ENCODE data around the gene SLC13A1. TPM values are rescaled to one million over a fixed set of nuclear protein-coding genes. Genes with fewer than 3 reads are reported as not detected.
"Not testable (repeated sequence)": the region's sequence is repeated elsewhere in the genome, so short reads cannot be mapped to it uniquely, and the experiment has no call there.

SLC13A1 gene
- total RNA-seq, 1 donor from 2014 or later = 0.13 TPM

DNA sequence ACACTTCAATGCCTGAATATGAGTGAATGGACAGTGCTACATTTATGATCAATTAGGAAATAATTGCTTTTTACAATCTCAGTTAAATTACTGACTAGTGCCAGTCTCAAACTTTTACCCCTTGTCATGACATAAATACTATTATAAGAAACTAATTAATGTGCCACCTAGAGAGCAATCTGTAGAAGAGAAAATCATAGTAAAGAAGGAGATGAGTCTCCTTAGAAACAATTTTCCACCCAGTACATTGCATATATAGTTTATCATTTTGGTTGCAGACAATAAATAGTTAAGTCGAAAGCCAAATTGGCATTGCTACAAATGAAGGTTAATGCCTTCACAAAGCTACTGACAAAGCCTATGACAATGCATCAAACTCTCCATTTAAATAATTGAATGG lies 68.6 kb downstream of the SLC13A1 start:
- ATAC-seq (no peak), DNase-seq (ENCODE audit: low spot score) (no peak)

DNA sequence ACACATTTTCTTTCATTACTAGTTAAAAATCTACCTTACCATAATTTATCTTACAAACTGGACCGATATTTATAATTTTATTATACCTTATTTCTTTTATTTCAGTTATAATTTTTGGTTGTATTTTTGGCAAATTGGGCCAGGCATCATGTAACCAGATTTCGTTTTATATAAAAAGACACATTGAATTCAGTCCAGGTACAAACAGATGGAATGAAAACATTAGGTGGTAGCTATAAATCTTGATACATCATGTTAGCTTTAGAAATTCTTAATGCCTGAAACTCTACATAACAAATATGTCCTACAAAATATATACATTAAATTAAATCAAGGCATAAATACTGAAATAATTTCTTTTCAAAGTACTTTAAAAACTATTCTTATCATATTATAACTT lies 73.1 kb downstream of the SLC13A1 start:
- ATAC-seq = no peak

DNA sequence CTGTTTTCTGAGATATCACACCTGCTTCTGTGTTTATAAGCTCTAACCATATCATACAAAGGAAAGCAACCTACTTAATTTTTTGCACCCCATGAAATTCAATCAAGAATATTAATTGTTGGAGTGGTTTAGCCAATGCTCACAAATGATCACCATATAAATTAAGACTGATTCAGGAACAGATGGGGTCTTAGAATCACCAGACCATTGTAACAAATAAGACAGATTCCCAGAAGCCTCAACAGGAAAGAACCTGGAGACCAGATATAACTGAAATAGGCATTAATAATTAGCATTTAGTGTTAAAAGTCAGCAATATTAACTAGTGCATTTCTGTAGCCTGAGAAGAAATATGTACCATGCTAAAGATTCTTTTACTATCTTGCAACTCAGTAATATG lies 73.6 kb downstream of the SLC13A1 start:
- DNase-seq (ENCODE audit: low spot score) (no peak), ATAC-seq (no peak)

More for the DNA sequence above, 73.1 kb downstream of the SLC13A1 start:
- no peak for DNase-seq (ENCODE audit: low spot score)

DNA sequence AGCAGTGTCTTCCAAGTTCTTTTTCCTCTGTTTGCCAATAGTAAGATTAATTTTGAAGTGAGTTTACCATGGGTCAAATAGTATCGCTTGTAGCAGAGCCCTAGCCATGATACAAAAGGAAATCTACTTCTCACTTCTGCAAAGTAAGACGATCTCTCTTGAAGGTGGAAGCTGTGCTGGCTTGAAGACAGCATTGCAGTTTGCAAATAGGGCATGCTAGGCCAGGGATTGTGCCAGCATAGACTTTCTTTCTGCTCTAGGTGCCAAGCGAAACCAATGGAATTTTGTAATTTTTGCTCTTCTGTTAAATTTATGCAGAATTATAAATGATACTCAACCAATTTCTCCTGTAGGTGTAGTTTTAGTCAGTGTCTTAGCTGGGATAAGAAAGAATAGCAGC lies 74.5 kb downstream of the SLC13A1 start:
- ATAC-seq = no peak

DNA sequence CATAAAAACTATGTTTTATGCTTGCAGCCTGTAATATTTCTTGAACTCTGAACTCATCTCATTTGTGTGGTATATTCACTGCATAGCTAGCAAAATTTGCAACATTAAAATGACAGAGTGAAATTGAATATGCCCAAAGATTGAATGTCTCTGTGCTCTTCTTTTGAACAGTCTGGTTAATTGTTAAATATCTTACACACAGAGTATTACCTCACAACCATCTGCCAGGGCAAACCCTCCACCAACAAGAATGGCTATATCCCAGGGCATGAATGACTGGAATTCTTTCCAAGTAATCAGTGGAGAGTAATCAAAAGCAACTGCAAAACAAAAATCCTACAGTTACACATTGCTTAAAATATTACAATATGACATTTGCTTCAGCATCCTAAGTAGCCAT lies 76.9 kb downstream of the SLC13A1 start:
- no peak for ATAC-seq
- DNase-seq (ENCODE audit: low spot score) = no peak

More for the DNA sequence above, 74.5 kb downstream of the SLC13A1 start:
- DNase-seq (ENCODE audit: low spot score) = no peak

DNA sequence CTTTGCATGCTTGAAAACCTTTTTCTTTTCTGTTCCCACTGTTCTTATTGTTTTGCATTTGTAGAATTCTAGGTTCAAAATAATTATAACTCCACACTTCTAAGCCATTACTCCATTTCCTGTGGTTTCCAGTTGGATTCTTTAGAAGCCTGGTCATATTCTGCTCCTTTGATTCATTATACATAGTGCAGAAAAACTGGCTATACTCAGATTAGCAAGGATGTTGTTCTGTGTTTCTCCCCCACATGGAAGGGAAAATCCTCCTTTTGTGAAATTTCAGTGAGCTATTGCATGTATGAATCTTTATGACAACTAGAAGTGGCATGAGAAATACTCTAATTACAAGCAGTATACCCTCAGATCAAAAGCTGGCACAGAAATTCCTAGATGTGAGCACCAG lies 79.5 kb downstream of the SLC13A1 start:
- DNase-seq (ENCODE audit: low spot score) = no peak
- ATAC-seq = no peak

DNA sequence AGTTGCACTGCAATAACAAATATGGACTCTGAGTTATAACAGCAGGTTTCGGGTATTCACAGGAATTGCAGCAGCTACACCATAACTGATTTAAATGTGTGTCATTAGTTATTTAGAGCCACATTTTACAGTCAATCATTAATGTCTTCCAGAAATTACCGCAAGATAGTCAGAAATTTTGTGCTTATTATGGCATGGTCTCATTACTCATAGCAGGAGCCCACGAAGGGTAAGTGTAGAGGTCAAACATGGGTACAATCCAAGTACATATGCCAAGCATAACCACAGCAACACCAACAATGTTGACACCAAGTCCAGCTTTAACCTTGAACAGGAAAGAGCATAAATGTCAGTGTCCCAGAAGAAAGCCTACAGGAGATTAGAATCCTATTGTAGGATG lies 84.4 kb downstream of the SLC13A1 start:
- DNase-seq (ENCODE audit: low spot score) = no peak
- no peak for ATAC-seq

DNA sequence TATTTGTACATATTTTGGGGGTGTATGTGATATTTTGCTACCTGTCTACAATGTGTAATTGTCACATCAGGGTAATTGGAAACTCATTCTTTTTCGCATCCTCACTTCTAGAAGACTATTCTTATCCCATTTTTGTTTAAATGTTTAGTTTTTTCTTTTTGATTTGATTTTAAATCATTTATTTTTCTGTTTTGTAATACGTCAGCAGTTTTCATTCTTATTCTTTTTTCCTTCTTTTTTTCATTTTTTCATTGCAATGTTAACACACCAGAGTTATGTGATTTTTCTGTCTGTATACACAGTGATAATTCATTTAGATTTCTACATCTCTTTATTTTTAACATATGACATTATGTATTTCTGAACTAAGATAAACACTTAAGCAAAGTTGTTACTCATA lies 85.5 kb downstream of the SLC13A1 start:
- DNase-seq (ENCODE audit: low spot score) (no peak), ATAC-seq (no peak)

DNA sequence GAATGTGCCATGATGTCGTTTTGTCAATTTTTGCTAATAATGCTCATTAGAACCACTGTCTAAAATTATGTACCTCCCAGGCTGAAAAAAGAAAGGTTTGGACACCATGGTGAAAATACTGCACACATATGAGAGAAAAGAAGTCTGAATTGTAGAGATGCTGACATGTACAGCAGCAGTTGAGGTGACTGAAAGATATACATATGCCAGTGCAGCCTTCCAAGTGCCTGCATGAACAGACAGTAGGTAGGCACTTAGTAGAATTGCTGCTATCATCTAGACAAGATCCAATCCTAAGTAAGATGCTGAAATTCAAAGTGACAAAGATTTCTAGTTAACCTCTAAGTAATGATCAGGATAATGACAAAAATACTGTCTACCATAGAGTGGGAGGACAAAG lies 86.9 kb downstream of the SLC13A1 start:
- ATAC-seq (no peak), DNase-seq (ENCODE audit: low spot score) (no peak)

DNA sequence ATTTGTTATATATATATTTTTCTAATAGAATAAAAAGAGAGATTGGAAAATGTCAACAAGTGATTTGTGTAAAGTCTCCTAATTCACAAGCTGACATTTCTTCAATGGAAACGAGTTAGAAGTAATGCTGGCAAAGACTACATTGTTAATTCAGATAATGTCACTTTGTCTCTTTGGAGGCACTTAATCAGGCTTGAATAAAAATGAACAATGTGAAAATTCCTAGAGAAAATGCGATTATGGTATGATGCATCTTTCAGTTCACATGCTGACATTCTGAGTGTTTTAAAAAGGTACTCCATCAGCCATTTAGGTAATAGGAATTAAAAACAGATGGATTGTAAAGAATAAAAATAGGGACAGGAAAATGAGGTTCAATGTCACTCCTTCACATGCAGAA lies 100.1 kb downstream of the SLC13A1 start:
- DNase-seq (ENCODE audit: low spot score) (no peak), ATAC-seq (no peak)

DNA sequence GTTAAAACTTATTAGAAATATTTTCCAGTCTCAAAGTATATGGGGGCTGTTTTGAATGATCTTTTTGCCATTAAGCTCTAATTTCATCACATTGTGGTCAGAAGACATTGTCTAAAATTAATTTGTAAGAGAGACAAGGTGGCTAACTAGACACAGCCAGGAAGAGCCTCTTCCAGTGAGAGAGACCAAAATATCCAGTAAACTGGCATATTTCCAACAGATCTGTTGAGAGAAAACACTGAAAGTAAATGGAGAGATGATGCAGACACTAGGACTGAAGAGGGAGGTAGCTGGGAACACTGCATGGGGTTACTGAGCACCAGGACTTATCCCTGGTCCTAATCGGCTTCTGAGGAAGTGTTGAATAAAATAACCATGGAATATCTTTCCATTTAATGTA lies 102.8 kb downstream of the SLC13A1 start:
- DNase-seq (ENCODE audit: low spot score) (no peak), ATAC-seq (no peak)

DNA sequence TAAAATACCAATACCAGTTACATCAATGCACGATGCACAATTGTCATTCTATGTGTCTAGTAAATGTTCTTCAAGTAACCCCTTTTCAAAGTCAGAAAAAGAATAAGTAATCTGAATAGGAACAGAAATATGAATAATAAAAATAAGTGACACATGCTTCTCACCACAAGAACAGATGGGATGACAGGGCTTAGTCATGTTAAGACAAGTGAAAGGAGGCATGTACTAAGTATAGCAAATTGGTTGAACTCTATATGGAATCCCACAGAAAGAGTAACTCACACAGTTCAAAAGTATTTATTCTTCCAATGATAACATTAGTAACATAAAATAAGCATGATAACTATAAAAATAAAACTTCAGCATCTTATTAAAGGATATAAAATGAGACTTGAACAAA lies 103.3 kb downstream of the SLC13A1 start:
- DNase-seq (ENCODE audit: low spot score) (no peak), ATAC-seq (no peak)

DNA sequence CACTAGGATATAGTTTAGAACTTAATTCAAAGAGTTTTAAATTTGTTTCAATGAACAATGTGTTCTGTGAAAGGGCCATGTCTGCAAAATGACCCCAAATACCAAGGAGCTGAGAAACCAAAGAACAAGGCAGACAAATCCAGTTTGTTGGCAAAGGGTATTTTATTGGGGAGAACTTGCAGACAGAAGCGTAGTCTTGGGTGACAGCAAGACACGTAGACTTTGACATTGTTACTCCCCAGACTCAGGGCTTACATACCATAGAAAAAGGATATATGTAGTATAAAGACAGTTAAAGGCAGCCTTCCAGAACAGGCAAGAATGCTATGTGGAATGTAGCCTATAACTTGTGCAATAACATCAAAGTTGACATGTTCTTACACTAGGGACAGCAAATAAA lies 109.3 kb downstream of the SLC13A1 start:
- DNase-seq (ENCODE audit: low spot score) = no peak
- ATAC-seq = no peak

DNA sequence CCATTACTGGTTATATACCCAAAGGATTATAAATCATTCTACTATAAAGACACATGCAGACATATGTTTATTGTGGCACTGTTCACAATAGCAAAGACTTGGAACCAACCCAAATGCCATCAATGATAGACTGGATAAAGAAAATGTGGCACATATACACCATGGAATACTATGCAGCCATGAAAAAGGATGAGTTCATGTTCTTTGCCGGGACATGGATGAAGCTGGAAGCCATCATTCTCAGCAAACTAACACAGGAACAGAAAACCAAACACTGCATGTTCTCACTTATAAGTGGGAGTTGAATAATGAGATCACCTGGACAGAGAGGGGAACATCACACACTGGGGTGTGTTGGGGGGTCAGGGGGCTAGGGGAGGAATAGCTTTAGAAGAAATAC lies 112.9 kb downstream of the SLC13A1 start:
- DNase-seq (ENCODE audit: low spot score); ATAC-seq: not testable (repeated sequence)

DNA sequence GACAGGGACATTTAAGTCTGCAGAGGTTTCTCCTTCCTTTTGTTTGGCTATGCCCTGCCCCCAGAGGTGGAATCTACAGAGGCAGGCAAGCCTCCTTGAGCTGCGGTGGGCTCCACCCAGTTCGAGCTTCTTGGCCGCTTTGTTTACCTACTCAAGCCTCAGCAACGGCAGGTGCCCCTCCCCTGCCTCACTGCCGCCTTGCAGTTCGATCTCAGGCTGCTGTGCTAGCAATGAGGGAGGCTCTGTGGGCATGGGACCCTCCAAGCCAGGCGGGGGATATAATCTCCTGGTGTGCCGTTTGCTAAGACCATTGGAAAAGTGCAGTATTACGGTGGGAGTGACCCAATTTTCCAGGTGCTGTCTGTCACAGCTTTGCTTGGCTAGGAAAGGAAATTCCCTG lies 114.9 kb downstream of the SLC13A1 start:
- not testable (repeated sequence) for ATAC-seq; DNase-seq (ENCODE audit: low spot score)

DNA sequence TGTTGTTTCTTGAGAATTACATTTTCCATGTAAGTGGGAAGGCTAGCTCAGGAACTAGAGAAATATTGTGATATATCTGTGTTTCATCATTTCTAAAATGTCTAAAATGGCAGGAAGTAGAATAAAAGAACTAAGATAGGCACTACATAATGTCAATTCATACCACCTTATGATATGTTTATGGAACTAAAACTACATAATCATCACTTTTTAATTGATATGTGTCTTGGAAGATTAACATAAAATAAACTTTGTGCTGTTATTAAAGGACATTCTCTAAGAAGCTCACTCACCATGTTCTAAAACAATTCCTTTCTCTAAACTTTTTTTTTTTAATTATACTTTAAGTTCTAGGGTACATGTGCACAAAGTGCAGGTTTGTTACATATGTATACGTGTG lies 120.7 kb downstream of the SLC13A1 start:
- no peak for DNase-seq (ENCODE audit: low spot score)

DNA sequence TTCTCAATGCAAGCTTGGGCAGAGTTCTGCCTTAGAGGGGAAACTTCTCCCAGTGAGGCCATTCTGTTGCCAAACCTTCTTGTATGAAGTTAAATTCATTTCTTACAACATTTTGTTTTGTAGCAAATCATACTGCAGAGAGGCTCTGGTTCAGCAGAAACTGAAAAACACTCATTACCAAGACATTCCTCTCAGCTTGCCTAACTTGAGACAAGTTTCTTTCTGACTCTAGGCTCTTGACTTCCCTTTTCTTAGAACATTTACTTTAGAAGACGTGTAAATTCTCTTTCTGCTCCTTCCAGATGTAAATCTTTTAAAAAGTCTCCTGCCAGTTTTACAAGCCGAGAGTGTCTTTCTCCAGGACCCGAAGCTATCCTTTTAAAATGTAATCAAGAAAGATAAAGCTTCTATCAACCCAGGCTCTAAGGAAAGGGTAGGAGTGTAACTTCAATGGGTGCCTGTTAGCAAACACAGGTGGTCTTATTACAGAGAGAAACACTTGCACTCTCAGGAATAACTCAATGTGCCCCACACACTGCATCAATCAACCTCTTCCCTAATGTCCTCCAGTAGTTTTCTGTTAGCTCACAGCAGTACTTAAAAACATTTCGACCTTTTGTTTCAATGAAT lies 123.8 kb downstream of the SLC13A1 start:
- ATAC-seq = no peak

More for the DNA sequence above, 120.7 kb downstream of the SLC13A1 start:
- ATAC-seq = no peak

DNA sequence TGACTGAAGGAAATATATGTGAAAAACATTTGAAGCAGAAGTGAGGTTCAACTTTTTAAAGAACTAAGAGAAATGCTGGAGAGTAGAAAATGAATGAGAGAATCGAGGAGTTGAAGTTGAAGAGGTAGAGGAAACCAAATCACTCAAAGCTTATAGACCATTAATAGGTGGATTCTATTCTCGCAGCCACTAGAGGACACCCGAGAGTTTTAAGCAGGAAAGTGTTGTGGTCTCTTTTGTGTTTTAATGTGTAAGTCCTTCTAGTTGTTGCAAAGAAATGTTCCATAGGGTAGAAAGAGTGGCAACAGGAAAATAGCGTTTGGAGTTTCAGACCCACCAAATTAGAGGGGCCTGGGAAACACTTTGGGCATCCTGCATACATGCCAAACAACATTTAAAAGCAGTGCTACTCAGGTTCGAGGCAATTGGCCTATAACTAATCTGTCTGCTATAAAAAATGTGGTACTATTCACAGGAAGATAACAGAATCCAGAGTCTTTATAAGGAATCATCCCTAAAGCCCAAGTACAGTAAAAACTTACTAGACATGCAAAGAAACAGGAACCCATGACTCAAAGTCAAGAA lies 129.0 kb downstream of the SLC13A1 start:
- DNase-seq (ENCODE audit: low spot score) (no peak), ATAC-seq (peak; percentile 48)

More for the DNA sequence above, 123.8 kb downstream of the SLC13A1 start:
- DNase-seq (ENCODE audit: low spot score) = no peak

DNA sequence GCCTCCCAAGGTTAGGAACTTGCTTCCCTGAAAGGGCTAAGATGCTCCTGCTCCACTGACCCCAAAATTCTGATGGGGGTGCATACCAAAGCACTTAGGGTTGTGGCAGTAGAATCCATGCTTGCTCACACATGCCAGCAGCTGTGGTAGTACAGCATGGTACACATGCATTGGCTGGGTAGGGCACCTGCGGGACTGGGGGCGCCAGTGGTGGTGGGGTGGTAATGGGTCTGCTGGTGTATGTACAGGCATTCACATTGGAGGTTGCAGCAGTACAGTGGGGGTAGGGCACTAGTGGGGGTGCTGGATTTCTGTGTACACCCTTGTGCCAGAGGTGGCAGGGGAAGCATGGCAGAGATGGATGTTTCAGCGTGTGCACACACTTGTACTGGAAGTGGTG lies 132.0 kb downstream of the SLC13A1 start:
- ATAC-seq (no peak), DNase-seq (ENCODE audit: low spot score) (no peak)
